GM20000 (cell line): Measurements from ENCODE around the gene TCERG1L.
"Not testable (repeated sequence)": the region's sequence is repeated elsewhere in the genome, so short reads cannot be mapped to it uniquely, and the experiment has no call there.

Experiments used
- DNase-seq: peaks from one replicate; pipeline ENCODE4 v3.0.0; 2012; ENCODE audit warnings: low spot score
- CTCF ChIP-seq: IDR thresholded peaks from 2 replicates; pipeline ENCODE4 v1.5.1; 2012; ENCODE audit warnings: mild to moderate bottlenecking, control low read depth; ENCODE audit errors: extremely low read depth, missing control alignments

Gene TCERG1L

GRCh38 chr10:131080571-131080970 is 230.9 kb downstream of the TCERG1L start:
- no peak for TF ChIP-seq CTCF
- no peak for DNase-seq

- DNase-seq: no peak
- TF ChIP-seq CTCF: no peak
These were observed 232.2 kb downstream of the TCERG1L start for GRCh38 chr10:131079314-131079713.

- DNase-seq: not testable (repeated sequence)
These were observed 232.6 kb downstream of the TCERG1L start for GRCh38 chr10:131078882-131079280.

- DNase-seq: no peak
- no peak for TF ChIP-seq CTCF
These were observed 233.2 kb downstream of the TCERG1L start for GRCh38 chr10:131078131-131078881.

- no peak for TF ChIP-seq CTCF
These were observed 233.8 kb downstream of the TCERG1L start for GRCh38 chr10:131077724-131078123.

GRCh38 chr10:131077031-131077430 is 234.5 kb downstream of the TCERG1L start:
- no peak for TF ChIP-seq CTCF
- DNase-seq: no peak

More at GRCh38 chr10:131077724-131078123, 233.8 kb downstream of the TCERG1L start:
- DNase-seq: no peak

GRCh38 chr10:131076356-131076755 is 235.2 kb downstream of the TCERG1L start:
- DNase-seq: no peak
- TF ChIP-seq CTCF: no peak

- DNase-seq: no peak
- TF ChIP-seq CTCF: no peak
These were observed 236.2 kb downstream of the TCERG1L start for GRCh38 chr10:131075218-131075770.
